Epithelial cell of esophagus (primary cell): ENCODE results near the gene PHOSPHO1.

ENCODE experiments used
- DNase-seq: peaks from one replicate; pipeline ENCODE4 v3.0.0; 2010; ENCODE audit warnings: low read depth
- H3K4me3 ChIP-seq: 2 replicates; pipeline ENCODE4 v1.5.1; 2011; ENCODE audit warnings: mild to moderate bottlenecking, low read length, control low read depth
- CTCF ChIP-seq: IDR thresholded peaks from 2 replicates; pipeline ENCODE4 v1.5.1; 2011; ENCODE audit warnings: low read depth, mild to moderate bottlenecking, low read length, control low read depth, inconsistent platforms; ENCODE audit not compliant: insufficient read depth; ENCODE audit errors: missing control alignments

Gene PHOSPHO1

GRCh38 chr17:49231563-49231894, 942 bp upstream of the PHOSPHO1 start:
- DNase-seq: no peak
- TF ChIP-seq CTCF: no peak
- no peak overlapping the region for H3K4me3 ChIP-seq

DNA sequence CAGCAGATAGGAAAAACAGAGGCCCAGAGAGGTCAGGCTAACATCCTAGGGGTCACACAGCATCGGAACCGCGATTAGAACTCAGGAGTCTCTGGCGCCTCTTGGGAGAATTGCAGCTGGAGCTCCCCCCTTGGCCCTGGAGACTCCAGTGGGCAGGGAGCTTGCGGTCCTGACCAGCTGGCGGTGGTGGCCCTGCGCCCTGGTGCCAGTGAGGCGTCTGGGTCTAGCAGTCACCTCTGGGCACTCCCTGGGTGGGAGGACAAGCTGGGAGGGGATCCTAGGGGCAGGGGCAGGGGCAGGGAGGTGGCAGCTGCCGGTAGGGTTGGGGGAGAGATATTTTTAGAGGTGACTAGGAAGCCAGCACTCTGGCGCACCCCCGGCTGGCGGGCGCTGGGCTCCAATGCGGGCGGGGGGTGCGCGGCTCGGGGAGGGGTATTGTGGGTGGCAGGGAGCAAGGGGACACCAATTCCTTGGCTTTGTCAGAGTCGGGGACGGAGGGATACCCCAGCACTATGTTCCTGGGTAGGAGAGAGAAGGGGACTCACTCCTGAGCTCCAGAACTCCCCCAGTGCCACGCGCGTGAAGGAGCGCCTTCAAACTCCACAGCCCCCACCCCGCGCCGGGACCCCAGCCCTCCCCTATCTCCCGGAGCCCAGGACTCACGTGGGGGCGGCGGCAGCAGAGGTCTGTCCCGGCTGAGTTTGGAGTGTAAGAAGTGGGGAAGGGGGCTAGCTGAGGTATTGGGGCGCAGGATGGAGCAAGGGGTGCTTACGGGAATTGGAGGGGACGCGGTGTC, 584 bp downstream of the PHOSPHO1 start:
- H3K4me3 ChIP-seq: peak overlapping the region; percentile 47
- no peak for DNase-seq
- TF ChIP-seq CTCF: no peak

- no peak overlapping the region for H3K4me3 ChIP-seq
- no peak for TF ChIP-seq CTCF
- DNase-seq: no peak
Observed at GRCh38 chr17:49229076-49229804, 1.3 kb downstream of the PHOSPHO1 start.

- TF ChIP-seq CTCF: peak; percentile 91
- DNase-seq: peak; percentile 69
- H3K4me3 ChIP-seq: no peak overlapping the region
Observed at GRCh38 chr17:49227436-49228261, 2.9 kb downstream of the PHOSPHO1 start.

DNA sequence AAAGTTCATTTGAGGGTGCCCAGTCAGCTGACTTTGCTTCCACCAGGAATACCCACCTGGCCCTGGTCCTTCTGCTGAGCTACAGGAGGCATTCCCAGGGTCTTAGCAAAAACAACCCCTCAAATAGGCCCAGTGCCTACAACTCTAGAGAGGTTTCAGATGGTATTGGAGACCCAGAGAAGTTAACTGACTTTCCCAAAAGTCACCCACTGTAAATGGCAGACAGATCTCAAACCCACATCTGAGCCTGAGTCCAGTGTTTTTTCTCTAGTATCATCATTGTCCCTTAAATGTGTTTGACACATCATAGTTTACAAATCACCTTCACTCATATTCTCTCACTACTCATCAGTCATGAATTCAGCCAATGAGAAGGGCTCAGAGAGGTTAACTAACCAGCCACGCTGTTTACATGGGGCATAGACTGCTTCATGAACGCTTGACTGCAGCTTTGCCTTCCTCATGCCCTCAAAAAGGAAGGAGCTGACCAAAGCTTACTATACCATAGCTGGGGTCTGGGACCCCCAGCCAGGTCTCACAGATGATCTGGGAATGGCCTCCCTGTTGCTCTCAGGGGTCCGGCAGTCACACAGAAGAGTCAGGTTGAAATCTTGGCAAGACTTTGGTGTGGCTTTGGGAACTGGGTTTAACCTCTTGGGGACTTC, 3.7 kb downstream of the PHOSPHO1 start:
- no peak for TF ChIP-seq CTCF
- no peak for DNase-seq
- H3K4me3 ChIP-seq: no peak overlapping the region

GRCh38 chr17:49225554-49226236, 4.9 kb downstream of the PHOSPHO1 start:
- H3K4me3 ChIP-seq: no peak overlapping the region
- no peak for DNase-seq
- TF ChIP-seq CTCF: no peak
